ENCODE data around the gene RANBP1. TPM values are rescaled to one million over a fixed set of nuclear protein-coding genes. Genes with fewer than 3 reads are reported as not detected.

The RANBP1 gene
- total RNA-seq, 2 experiments from 2014 or later, result 406 to 570 TPM

DNA sequence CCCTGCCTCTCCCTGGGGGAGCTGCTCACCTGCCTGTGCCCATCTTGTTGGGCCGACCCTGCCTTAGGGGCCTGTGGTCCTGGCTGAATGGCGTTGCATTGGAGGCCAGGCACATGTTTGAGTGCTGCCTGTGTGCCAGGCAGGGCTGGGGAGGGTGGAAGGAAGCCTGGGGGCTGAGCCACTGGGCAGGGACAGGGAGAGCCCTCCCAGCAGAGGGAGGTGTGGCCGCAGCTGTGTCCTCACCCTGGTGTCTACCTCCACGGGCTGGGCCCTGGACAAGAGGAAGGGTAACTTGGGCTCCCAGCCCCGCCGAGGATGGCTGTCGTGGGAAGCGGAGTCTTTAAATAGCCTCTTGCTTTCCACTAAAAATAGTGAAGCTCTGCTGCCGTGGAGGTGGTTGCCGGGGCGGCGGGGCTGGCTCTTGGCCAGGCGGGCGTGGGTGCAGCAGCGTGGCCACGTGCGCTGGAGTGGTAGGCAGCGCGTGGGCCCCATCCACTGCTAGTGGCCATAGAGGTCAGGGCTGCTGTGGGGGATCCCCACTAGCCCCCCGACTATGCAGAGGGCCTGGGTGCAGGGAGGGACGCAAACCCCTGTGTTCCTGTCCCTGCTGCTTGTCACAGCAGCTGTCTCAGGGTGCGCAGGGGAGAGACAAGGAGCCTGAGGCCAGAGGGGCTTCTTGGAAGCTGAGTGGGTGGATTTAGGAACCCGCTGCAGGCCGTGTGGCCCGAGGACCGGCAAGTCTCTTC is 21.9 kb downstream of the RANBP1 start:
- H3K4me2 ChIP-seq (ENCODE audit: low read length), result no peak overlapping the region

DNA sequence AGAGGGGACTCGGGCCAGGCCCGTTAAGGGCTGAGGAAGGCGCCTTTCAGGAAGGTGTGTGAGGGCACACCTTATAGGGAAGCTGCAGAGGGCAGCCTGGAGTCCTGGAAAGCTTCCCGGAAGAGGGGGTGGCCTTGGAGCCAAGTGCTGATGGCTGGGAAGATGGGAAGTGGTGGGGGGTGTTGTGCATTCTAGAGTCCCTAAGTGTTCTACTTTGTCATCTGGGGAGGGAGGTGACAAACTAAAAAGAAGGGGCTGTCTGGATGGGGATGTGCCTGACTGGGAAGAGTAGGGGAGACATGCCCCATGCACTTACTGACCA is 22.5 kb downstream of the RANBP1 start:
- H3K4me3 ChIP-seq (ENCODE audit: low read depth, low read length, poor library complexity, severe bottlenecking), result no peak overlapping the region
- no peaks in the 10 kb centered on the region for H4K20me1 ChIP-seq (ENCODE audit: insufficient read depth, low read length)
- POLR2A ChIA-PET, result no interaction called here
- TF ChIP-seq, protein P1, sequence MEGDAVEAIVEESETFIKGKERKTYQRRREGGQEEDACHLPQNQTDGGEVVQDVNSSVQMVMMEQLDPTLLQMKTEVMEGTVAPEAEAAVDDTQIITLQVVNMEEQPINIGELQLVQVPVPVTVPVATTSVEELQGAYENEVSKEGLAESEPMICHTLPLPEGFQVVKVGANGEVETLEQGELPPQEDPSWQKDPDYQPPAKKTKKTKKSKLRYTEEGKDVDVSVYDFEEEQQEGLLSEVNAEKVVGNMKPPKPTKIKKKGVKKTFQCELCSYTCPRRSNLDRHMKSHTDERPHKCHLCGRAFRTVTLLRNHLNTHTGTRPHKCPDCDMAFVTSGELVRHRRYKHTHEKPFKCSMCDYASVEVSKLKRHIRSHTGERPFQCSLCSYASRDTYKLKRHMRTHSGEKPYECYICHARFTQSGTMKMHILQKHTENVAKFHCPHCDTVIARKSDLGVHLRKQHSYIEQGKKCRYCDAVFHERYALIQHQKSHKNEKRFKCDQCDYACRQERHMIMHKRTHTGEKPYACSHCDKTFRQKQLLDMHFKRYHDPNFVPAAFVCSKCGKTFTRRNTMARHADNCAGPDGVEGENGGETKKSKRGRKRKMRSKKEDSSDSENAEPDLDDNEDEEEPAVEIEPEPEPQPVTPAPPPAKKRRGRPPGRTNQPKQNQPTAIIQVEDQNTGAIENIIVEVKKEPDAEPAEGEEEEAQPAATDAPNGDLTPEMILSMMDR (conservative IDR thresholded peaks at IDR 0.05; ENCODE audit: low read length), result no peak
- TF ChIP-seq EZH2phosphoT487 (IDR thresholded peaks at IDR 0.05; ENCODE audit: borderline replicate concordance, low read depth, low read length), result no peak
- no peaks in the 10 kb centered on the region for H3K9me2 ChIP-seq (ENCODE audit: insufficient read depth, low read length)
- H3K36me3 ChIP-seq (ENCODE audit: insufficient read depth, low read length), result no peaks in the 10 kb centered on the region
- no peak overlapping the region for H2AFZ ChIP-seq (ENCODE audit: low read length)
- no peak for DNase-seq (ENCODE audit: low spot score)
- no peak overlapping the region for H3K4me2 ChIP-seq (ENCODE audit: low read length)
- CTCF ChIA-PET (ENCODE audit: unreplicated experiment), result no interaction called here
- no peak overlapping the region for H3K27ac ChIP-seq (ENCODE audit: low read depth, low read length, poor library complexity, severe bottlenecking)
- intact Hi-C loops (cut with micrococcal nuclease; ENCODE audit: unreplicated experiment), result no loop called here
- peaks cover 12% of the 10 kb centered on the region for H3K4me1 ChIP-seq (ENCODE audit: insufficient read depth, low read length, poor library complexity, severe bottlenecking)
- H3K79me2 ChIP-seq (ENCODE audit: insufficient read depth, low read depth, low read length), result no peaks in the 10 kb centered on the region
- H3K9me3 ChIP-seq (ENCODE audit: low read length), result no peaks in the 10 kb centered on the region
- BruUV-seq (replicated peaks), result no TSS peak

More for the DNA sequence above, 21.9 kb downstream of the RANBP1 start:
- H3K9me3 ChIP-seq (ENCODE audit: low read length), result no peaks in the 10 kb centered on the region
- H3K79me2 ChIP-seq (ENCODE audit: insufficient read depth, low read depth, low read length), result no peaks in the 10 kb centered on the region
- no peaks in the 10 kb centered on the region for H3K9me2 ChIP-seq (ENCODE audit: insufficient read depth, low read length)
- no peaks in the 10 kb centered on the region for H3K36me3 ChIP-seq (ENCODE audit: insufficient read depth, low read length)
- H3K27ac ChIP-seq (ENCODE audit: low read depth, low read length, poor library complexity, severe bottlenecking), result no peak overlapping the region
- H2AFZ ChIP-seq (ENCODE audit: low read length), result no peak overlapping the region
- TF ChIP-seq EZH2phosphoT487 (IDR thresholded peaks at IDR 0.05; ENCODE audit: borderline replicate concordance, low read depth, low read length), result no peak
- TF ChIP-seq, protein P1 (conservative IDR thresholded peaks at IDR 0.05; ENCODE audit: low read length), result no peak
- H3K4me3 ChIP-seq (ENCODE audit: low read depth, low read length, poor library complexity, severe bottlenecking), result no peak overlapping the region
- ChIA-PET CTCF (ENCODE audit: unreplicated experiment) (no interaction called here), POLR2A (no interaction called here)
- intact Hi-C loops (cut with micrococcal nuclease; ENCODE audit: unreplicated experiment), result no loop called here
- no peak for DNase-seq (ENCODE audit: low spot score)
- no peaks in the 10 kb centered on the region for H4K20me1 ChIP-seq (ENCODE audit: insufficient read depth, low read length)
- H3K4me1 ChIP-seq (ENCODE audit: insufficient read depth, low read length, poor library complexity, severe bottlenecking), result peaks cover 12% of the 10 kb centered on the region
- no TSS peak for BruUV-seq (replicated peaks)

DNA sequence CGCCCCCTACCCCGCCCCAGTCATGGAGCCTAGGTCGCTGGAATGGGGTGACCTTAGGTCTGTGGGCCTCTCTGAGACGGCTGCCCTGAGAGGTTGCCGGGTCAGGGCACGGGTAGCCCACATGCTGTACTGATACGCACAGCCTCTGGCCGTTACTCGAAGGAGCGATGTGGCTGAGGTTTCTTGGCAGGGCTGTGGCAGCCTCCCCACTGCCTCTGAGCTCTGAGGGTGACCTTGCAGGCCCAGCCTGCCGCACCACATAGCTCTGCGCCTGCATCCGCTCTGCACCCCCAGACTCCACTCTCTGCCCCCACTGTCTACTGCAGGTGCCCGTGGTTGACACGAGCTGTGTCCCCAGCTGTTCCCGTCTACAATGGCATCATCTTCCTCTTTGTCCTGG is 23.0 kb downstream of the RANBP1 start:
- no peaks in the 10 kb centered on the region for H3K9me3 ChIP-seq (ENCODE audit: low read length)
- TF ChIP-seq, protein P1 (conservative IDR thresholded peaks at IDR 0.05; ENCODE audit: low read length), result no peak
- TF ChIP-seq EZH2phosphoT487 (IDR thresholded peaks at IDR 0.05; ENCODE audit: borderline replicate concordance, low read depth, low read length), result no peak
- H3K27ac ChIP-seq (ENCODE audit: low read depth, low read length, poor library complexity, severe bottlenecking), result no peak overlapping the region
- no peak for DNase-seq (ENCODE audit: low spot score)
- CTCF ChIA-PET (ENCODE audit: unreplicated experiment), result no interaction called here
- no peaks in the 10 kb centered on the region for H3K9me2 ChIP-seq (ENCODE audit: insufficient read depth, low read length)
- POLR2A ChIA-PET, result no interaction called here
- no peak overlapping the region for H2AFZ ChIP-seq (ENCODE audit: low read length)
- H3K4me3 ChIP-seq (ENCODE audit: low read depth, low read length, poor library complexity, severe bottlenecking), result no peak overlapping the region
- no peaks in the 10 kb centered on the region for H3K36me3 ChIP-seq (ENCODE audit: insufficient read depth, low read length)
- H3K4me2 ChIP-seq (ENCODE audit: low read length), result no peak overlapping the region
- intact Hi-C loops (cut with micrococcal nuclease; ENCODE audit: unreplicated experiment), result no loop called here
- no TSS peak for BruUV-seq (replicated peaks)
- no peaks in the 10 kb centered on the region for H4K20me1 ChIP-seq (ENCODE audit: insufficient read depth, low read length)
- peaks cover 12% of the 10 kb centered on the region for H3K4me1 ChIP-seq (ENCODE audit: insufficient read depth, low read length, poor library complexity, severe bottlenecking)
- no peaks in the 10 kb centered on the region for H3K79me2 ChIP-seq (ENCODE audit: insufficient read depth, low read depth, low read length)

Measured in OCI-LY7 (cell line).